Measurements from ENCODE around the gene ERICH4. TPM values are rescaled to one million over a fixed set of nuclear protein-coding genes. Genes with fewer than 3 reads are reported as not detected.
"Not testable (repeated sequence)": the region's sequence is repeated elsewhere in the genome, so short reads cannot be mapped to it uniquely, and the experiment has no call there.

The ERICH4 gene
- total RNA-seq, 1 experiment from 2014 or later = not detected

DNA sequence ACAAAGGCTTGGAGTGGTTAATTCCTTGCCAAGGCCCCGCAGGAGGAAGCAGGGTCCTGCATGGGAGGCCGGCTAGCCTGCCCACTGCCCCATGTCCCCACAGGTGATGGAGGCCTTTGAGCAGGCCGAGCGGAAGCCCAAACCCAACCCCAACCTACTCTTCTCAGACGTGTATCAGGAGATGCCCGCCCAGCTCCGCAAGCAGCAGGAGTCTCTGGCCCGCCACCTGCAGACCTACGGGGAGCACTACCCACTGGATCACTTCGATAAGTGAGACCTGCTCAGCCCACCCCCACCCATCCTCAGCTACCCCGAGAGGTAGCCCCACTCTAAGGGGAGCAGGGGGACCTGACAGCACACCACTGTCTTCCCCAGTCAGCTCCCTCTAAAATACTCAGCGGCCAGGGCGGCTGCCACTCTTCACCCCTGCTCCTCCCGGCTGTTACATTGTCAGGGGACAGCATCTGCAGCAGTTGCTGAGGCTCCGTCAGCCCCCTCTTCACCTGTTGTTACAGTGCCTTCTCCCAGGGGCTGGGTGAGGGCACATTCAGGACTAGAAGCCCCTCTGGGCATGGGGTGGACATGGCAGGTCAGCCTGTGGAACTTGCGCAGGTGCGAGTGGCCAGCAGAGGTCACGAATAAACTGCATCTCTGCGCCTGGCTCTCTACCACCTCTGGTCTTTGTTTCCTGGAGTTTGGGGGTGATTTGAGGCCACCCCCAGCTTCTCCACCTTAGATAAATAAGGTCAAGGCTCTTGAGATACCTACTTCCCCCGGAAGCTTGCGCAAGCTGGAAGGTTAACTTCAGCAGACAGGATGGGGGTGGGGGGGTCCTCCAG, 18.4 kb upstream of the ERICH4 start:
- no peak for DNase-seq
- Histone ChIP-seq H3K27me3 (ENCODE audit: control insufficient read depth, insufficient read depth, low read length) (no peaks in the 10 kb centered on the region), H3K36me3 (replicated peaks; ENCODE audit: control insufficient read depth, insufficient read depth, low read length) (peaks cover 5% of the 10 kb centered on the region), H3K4me3 (ENCODE audit: insufficient read depth, low read depth, low read length) (no peak overlapping the region)

DNA sequence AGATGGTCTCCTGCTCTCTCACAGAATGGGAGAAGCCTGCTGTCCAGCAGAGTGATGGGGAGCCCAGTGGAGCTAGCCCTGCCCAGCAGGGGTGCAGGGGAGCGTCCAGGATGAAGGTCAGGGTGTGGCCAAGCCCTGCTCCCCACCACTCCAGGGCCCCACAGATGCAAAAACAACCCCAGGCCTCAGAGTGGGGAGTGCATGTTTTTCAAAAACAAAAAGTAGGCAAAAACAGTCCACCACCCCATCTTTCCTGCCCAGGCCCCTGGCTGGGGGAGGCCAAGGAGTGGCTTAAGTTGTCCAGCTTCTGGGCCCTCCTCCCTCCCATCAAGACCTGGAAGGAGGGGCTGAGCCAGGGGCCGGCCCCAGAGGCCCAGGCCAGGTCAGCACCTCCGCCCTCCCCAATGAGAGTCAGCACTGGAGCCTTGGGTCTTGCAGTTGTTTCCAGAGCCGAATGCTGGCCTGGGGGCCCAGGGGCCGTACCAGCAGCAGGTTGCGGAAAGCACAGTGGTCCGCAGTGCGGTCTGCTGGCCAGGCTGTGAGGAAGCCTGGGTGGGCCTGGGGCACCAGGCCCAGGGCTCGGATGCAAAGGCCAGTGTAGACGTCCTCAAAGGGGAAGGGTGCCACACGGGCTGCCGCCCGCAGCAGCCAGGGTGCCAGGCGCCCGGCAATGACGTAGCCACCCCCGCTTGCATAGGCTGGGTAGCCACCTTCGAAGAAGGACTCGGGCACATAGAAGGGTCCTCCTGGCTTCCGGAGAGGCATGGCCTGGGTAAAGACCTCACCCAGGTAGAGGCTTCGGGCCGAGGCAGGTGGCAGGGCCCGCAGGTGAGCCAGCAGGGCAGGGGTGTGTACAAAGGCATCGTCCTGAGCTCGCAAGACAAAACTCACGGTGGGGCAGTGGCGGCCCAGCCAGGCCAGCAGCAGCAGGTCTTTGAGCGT, 17.5 kb upstream of the ERICH4 start:
- no peaks in the 10 kb centered on the region for H3K27me3 ChIP-seq (ENCODE audit: control insufficient read depth, insufficient read depth, low read length)
- no peak for DNase-seq
- H3K36me3 ChIP-seq (replicated peaks; ENCODE audit: control insufficient read depth, insufficient read depth, low read length) = peaks cover 3% of the 10 kb centered on the region
- no peak overlapping the region for H3K4me3 ChIP-seq (ENCODE audit: insufficient read depth, low read depth, low read length)

DNA sequence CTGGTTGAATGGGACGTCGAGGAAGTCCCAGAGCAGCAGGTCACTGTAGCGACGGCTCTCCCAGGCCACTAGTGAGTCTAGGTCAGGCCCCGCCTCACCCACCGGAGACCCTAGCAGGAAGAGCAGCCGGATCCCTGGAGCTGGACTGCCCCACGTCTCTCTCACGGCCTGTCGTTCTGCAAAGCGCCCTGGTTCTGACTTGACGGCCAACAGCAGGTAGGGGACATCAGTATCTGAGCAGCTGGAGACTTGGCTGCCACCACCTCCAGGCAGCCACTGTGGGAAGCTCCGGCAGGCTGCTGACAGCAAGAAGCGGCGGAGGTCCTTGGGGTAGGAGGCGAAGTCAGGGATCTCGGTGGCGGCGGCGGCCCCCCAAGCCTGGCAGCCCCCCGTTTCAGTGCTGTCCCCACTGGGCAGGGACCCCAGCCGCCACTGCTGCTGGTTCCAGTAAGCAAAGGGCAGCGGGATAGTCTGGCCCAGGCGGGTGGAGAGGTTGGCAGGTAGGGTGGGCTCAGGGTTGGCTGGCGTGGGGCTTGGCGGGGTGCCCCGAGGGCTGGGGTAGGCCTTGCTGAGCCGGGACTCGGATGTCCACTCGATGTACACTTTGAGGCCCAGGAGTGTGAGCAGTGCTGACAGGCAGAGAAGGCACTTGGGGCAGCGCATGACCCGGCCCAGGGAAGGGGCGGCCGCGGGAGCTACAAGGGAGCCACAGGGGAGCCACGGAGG, 16.7 kb upstream of the ERICH4 start:
- DNase-seq = peak; percentile 69
- Histone ChIP-seq H3K36me3 (replicated peaks; ENCODE audit: control insufficient read depth, insufficient read depth, low read length) (peaks cover 3% of the 10 kb centered on the region), H3K27me3 (ENCODE audit: control insufficient read depth, insufficient read depth, low read length) (no peaks in the 10 kb centered on the region), H3K4me3 (ENCODE audit: insufficient read depth, low read depth, low read length) (no peak overlapping the region)

GRCh38 chr19:41426952-41427646, 15.9 kb upstream of the ERICH4 start, which contains the start of gene B3GNT8:
B3GNT8 (minus strand) TSS chr19:41427374; CDS start chr19:41426778, 596 bp downstream.
- peak; percentile 99 for DNase-seq
- Histone ChIP-seq H3K36me3 (replicated peaks; ENCODE audit: control insufficient read depth, insufficient read depth, low read length) (peaks cover 5% of the 10 kb centered on the region), H3K4me3 (ENCODE audit: insufficient read depth, low read depth, low read length) (peak within 1 kb of the TSS; percentile 48), H3K27me3 (ENCODE audit: control insufficient read depth, insufficient read depth, low read length) (no peaks in the 10 kb centered on the region)

DNA sequence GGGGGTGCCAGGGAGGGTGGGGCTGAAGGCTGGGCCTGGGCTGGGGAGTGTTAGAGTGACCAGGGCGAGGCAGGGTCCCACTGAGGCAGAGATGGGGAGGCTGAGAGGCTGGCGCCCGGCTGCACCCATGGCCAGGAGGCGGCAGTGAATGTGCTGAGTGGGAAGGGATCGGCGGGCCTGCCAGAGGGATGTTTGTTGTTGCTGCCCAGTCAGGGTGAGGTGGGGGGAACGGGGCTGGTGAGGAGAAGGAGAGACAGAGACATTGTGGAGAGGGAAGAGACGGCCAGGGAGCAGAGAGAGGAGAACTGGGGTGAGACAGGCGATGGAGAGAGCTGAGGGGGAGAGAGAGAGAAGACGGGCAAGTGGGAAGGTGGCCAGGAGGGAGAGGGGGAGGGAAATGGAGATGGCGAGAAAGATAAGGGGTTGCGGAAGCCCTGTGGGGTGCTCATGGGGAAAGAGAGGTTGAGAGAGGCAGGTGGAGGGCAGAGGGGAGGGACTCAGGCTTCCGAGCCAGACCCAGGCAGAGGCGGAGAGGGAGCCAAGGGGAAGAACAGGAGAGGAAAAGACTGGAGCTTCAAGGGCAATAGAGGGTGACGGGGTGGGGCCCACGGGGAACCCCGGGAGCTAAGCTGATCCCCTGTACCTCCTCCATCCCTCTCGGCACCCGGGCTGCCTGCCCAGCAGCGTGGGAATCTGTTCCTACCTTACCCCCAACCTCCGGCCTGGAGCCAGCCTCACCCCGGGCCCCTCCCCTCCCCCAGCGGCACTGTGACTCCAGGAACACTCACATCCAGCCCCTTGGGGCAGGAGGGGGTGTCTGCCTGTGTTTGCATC, 15.1 kb upstream of the ERICH4 start:
- peak; percentile 84 for DNase-seq
- Histone ChIP-seq H3K27me3 (ENCODE audit: control insufficient read depth, insufficient read depth, low read length) (no peaks in the 10 kb centered on the region), H3K4me3 (ENCODE audit: insufficient read depth, low read depth, low read length) (peak overlapping the region; percentile 48), H3K36me3 (replicated peaks; ENCODE audit: control insufficient read depth, insufficient read depth, low read length) (peaks cover 13% of the 10 kb centered on the region)

GRCh38 chr19:41428481-41428859, 14.5 kb upstream of the ERICH4 start:
- peak overlapping the region; percentile 48 for H3K4me3 ChIP-seq (ENCODE audit: insufficient read depth, low read depth, low read length)
- DNase-seq = no peak

GRCh38 chr19:41430922-41431321, 12.0 kb upstream of the ERICH4 start:
- Histone ChIP-seq H3K4me3 (ENCODE audit: insufficient read depth, low read depth, low read length) (no peak overlapping the region), H3K27me3 (ENCODE audit: control insufficient read depth, insufficient read depth, low read length) (no peaks in the 10 kb centered on the region), H3K36me3 (replicated peaks; ENCODE audit: control insufficient read depth, insufficient read depth, low read length) (peaks cover 12% of the 10 kb centered on the region)
- DNase-seq = no peak

More at GRCh38 chr19:41428481-41428859, 14.5 kb upstream of the ERICH4 start:
- Histone ChIP-seq H3K36me3 (replicated peaks; ENCODE audit: control insufficient read depth, insufficient read depth, low read length) (peaks cover 15% of the 10 kb centered on the region), H3K27me3 (ENCODE audit: control insufficient read depth, insufficient read depth, low read length) (no peaks in the 10 kb centered on the region)

GRCh38 chr19:41431426-41432386, 11.2 kb upstream of the ERICH4 start:
- Histone ChIP-seq H3K4me3 (ENCODE audit: insufficient read depth, low read depth, low read length) (no peak overlapping the region), H3K36me3 (replicated peaks; ENCODE audit: control insufficient read depth, insufficient read depth, low read length) (peaks cover 12% of the 10 kb centered on the region), H3K27me3 (ENCODE audit: control insufficient read depth, insufficient read depth, low read length) (no peaks in the 10 kb centered on the region)
- no peak for DNase-seq

- Histone ChIP-seq H3K36me3 (replicated peaks; ENCODE audit: control insufficient read depth, insufficient read depth, low read length) (peaks cover 16% of the 10 kb centered on the region), H3K4me3 (ENCODE audit: insufficient read depth, low read depth, low read length) (no peak overlapping the region), H3K27me3 (ENCODE audit: control insufficient read depth, insufficient read depth, low read length) (no peaks in the 10 kb centered on the region)
- peak; percentile 37 for DNase-seq
Observed at GRCh38 chr19:41433171-41433570, 9.8 kb upstream of the ERICH4 start.

GRCh38 chr19:41434450-41434849, 8.5 kb upstream of the ERICH4 start:
- no peak for DNase-seq
- Histone ChIP-seq H3K36me3 (replicated peaks; ENCODE audit: control insufficient read depth, insufficient read depth, low read length) (peaks cover 16% of the 10 kb centered on the region), H3K27me3 (ENCODE audit: control insufficient read depth, insufficient read depth, low read length) (no peaks in the 10 kb centered on the region), H3K4me3 (ENCODE audit: insufficient read depth, low read depth, low read length) (no peak overlapping the region)

DNA sequence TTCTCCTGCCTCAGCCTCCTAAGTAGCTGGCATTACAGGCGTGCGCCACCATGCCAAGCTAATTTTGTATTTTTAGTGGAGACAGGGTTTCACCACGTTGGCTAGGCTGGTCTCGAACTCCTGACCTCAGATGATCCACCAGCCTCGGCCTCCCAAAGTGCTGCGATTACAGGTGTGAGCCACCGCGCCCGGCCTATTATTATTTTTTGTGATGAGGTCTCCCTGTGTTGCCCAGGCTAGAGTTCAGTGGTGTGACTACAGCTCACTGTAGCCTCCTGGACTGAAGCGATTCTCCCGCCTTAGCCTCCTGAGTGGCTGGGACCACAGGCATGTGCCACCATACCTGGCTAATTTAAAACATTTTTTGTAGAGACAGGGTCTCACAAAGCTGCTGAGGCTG, 7.6 kb upstream of the ERICH4 start:
- not testable (repeated sequence) for H3K4me3 ChIP-seq (ENCODE audit: insufficient read depth, low read depth, low read length); H3K27me3 ChIP-seq (ENCODE audit: control insufficient read depth, insufficient read depth, low read length); DNase-seq
- H3K36me3 ChIP-seq (replicated peaks; ENCODE audit: control insufficient read depth, insufficient read depth, low read length) = peaks cover 16% of the 10 kb centered on the region

- H3K4me3 ChIP-seq (ENCODE audit: insufficient read depth, low read depth, low read length) = no peak overlapping the region
- H3K36me3 ChIP-seq (replicated peaks; ENCODE audit: control insufficient read depth, insufficient read depth, low read length) = peaks cover 16% of the 10 kb centered on the region
- DNase-seq = peak; percentile 22
- no peaks in the 10 kb centered on the region for H3K27me3 ChIP-seq (ENCODE audit: control insufficient read depth, insufficient read depth, low read length)
Observed at GRCh38 chr19:41435936-41436673, 6.9 kb upstream of the ERICH4 start.
